UCSD-AML1 (cell line): ENCODE data around the gene DCXR.
A peak's percentile ranks its signal among the peaks of the same experiment; 100 is the strongest.
"Not testable (repeated sequence)": the region's sequence is repeated elsewhere in the genome, so short reads cannot be mapped to it uniquely, and the experiment has no call there.

ENCODE experiments used
- DNase-seq: peaks from one replicate; lab custom pipeline; 2025; ENCODE audit not compliant: unreplicated experiment; lab: John Stamatoyannopoulos, UW

The DCXR gene

DNA sequence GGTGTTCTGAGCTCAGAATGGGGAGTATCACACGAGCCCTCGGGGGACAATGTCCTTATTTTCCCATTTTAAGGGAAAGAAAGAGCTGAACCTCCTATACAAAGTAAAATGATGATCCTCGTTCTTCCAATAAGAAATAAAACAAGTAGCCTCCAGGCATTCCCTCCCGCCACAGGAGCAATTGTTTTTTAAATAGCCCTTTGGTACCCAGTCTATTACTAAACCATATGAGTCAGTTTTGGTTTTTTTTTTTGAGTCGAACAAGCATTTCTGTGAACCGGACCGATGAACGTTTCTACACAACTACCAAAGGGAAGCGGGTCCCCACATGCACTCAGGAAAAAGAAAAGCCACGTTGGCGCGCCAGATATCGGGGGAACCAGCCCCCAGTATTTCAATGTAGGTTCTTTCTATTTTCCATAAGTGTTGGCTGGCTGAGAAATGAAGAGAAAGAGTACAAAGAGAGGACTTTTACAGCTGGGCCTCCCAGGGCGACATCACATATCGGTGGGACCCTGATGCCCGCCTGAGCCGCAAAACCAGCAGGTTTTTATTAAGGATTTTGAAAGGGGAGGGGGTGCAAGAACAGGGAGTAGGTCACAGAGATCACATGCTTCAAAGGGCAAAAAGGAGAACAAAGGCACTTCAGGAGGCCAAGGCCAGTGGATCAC, 3.8 kb upstream of the DCXR start:
- DNase-seq: no peak

DNA sequence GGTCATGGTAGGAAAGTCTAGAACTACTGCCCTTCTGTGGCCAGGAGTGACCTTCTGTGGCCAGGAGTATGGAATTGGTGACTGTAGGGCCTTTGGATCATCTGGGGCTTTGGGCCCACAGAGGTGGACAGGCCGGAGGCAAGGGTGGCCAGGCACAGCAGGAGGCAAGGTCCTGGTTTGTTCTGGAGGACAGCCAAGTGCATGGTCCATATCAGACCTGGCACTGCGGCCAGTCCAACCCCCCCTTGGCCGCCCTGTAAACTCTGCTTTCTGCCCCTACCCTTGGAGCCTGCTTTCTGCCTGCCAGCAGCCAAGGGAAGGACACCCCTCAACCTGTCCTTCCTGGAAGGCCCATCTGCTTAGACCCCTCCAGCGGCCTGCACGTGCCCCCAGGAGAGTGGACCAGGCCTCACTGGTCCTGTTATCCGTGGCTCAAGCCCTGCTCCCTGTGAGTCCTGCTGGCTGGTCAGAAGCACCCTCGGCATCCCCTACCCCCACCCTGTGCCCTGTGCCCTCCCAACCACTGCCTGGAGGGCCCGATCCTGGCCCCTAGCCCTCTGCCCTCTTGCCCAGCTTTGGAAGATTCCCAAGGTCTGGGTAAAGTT, 2.3 kb upstream of the DCXR start:
- DNase-seq: no peak

DNA sequence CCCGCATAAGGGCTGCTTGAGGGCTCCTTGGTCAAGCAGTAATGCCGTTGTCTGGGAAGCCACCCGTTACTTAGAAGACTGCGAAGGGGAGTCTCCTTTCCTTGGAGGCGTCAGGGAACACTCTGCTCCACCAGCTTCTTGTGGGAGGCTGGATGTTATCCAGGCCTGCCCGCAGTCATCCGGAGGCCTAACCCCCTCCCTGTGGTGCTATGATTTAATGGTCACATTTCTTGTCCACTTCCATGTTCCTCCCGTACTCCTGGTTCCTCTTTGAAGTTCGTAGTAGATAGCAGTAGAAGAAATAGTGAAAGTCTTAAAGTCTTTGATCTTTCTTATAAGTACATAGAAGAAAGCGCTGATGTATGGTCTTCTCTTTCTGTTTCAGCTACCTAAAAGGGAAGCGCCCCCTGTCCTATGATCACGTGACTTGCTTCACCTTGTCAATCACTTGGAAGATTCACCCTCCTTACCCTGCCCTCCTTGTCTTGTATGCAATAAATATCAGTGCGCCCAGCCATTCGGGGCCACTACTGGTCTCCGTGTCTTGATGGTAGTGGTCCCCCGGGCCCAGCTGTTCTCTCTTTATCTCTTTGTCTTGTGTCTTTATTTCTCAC, 1.4 kb upstream of the DCXR start:
- not testable (repeated sequence) for DNase-seq

DNA sequence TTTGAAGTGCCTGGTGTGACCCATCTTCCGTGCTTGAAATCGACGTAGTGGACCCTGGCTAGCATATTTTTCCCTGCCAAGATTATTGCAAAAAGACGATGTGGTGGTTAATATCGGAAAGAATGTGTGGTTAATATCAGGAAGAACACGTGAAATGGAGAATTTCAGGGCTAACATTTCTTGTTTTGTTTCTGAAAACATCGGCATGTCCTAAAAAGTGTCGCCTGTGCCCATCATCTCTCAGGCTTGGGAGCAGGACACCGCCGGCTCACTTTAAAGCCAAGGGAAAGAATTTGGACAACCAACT, 345 bp upstream of the DCXR start:
- no peak for DNase-seq

DNA sequence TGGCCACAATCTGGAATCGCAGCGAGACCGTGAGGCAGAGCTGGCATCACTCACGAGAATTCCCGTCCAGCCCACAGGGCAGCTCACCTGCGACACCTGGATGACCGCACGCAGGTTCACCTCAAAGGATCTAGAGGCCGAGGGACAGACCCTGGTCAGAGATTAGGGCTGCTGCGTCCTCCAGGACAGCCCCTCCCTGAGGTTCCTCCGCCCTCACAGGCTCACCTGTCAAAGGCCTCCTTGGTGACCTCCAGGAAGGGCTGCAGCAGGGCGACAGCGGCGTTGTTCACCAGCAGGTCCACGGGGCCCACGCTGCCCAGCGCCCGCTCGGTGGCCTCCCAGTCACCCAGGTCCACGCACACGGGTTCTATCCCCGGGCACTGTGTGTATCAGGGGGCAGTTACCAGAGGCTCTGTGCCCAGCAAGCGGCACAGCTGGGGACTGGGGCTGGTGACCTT, 834 bp downstream of the DCXR start:
- DNase-seq: no peak

DNA sequence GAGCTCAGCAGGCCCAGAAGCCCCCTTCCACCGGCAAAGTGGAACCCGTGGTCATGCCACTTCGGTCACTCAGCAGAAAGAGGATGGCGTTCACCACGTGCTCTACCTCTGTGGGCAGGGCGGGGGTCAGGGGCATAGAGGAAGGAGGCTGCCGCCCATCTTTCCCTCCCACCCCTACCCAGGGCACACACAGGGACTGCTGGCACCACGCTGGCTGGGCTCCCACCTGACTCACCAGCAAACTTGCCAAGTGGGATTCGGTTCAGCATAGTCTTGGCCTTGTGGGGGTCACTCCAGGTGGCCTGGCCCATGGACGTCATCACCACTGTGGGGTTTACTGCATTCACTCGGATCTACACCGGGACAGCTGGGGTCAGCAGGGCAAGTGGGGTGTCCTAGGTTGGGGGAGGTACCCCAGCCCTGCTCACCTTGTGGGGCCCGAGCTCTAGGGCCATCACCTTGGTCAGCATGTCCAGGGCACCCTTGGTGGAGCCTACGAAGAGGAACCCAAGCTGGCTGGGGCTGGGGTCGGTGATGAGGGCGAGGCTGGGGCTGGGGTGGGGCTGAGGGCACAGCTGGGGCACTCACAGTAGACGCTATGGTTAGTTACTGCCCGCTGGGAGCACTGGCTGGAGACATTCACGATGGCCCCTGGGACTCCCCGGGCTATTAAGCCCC, 1.4 kb downstream of the DCXR start:
- DNase-seq: no peak

DNA sequence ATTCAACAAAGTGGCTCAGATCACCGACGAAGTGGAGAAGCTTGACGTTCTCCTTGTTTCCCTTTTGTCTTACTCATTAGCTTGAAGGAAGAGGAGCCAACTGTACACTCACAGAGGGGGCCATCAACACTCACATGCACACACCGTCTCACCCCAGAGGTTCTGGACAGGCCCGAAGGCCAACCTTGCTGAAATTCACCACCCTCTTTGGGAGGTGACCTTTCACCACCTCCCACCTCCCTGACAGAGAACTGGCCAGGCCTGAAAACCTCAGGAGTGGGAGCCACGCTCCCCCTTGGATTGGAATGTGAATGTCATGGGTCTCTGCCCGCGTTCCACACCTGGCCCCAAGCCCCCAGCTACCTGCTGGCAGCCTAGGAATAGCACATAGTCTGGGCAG, 2.0 kb downstream of the DCXR start:
- DNase-seq: no peak

DNA sequence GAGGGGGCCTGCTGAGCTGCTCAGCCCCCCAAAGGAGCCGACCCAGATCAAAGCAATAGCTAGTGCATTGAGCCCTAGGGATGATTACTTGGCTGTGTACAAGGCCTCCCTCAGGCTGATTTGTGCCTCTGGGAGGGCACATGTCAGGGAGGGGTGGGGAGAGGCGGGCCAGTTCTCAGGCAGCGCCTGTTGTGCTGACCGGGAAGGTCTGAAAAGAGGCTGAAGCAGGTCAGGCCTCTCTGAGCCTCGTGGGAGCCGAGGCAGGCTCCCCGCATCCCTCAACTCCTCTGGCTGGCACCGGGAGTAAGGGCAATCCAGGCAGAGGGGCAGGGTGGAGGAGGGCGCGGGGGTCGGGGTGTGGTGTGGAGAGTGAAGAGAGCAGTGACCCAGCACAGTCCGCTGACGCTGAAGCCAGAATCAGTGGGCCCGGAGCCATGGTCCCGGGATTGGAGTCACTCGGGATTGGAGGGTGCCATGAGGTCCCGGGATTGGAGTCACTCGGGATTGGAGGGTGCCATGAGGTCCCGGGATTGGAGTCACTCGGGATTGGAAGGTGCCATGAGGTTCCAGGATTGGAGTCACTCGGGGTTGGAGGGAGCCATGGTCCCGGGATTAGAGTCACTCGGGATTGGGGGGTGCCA, 3.0 kb downstream of the DCXR start:
- DNase-seq: no peak

DNA sequence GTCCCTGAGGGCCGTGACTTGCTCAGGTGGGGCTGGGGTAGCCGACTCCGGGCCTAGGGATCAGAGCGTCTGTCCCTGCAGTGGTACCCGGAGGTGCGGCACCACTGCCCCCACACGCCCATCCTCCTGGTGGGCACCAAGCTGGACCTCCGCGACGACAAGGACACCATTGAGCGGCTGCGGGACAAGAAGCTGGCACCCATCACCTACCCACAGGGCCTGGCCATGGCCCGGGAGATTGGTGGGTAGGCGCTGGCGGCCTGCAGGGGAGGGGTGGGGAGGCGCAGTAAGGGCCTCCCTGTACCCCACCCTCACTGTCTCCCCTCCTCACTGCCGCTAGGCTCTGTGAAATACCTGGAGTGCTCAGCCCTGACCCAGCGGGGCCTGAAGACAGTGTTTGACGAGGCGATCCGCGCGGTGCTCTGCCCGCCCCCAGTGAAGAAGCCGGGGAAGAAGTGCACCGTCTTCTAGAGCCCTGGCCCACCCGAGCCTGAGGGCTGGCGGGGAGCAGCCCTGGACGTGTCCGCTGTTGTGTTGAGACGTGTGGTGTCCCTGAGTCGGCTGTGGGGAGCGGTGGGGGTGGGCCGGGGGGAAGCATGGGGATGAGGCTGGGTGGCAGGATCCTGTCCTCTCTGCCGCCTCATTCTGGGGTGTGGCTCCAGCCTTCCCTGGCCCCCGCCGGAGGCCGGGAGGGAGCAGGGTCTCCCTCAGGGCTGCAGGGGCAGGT, 4.0 kb downstream of the DCXR start:
- no peak for DNase-seq

DNA sequence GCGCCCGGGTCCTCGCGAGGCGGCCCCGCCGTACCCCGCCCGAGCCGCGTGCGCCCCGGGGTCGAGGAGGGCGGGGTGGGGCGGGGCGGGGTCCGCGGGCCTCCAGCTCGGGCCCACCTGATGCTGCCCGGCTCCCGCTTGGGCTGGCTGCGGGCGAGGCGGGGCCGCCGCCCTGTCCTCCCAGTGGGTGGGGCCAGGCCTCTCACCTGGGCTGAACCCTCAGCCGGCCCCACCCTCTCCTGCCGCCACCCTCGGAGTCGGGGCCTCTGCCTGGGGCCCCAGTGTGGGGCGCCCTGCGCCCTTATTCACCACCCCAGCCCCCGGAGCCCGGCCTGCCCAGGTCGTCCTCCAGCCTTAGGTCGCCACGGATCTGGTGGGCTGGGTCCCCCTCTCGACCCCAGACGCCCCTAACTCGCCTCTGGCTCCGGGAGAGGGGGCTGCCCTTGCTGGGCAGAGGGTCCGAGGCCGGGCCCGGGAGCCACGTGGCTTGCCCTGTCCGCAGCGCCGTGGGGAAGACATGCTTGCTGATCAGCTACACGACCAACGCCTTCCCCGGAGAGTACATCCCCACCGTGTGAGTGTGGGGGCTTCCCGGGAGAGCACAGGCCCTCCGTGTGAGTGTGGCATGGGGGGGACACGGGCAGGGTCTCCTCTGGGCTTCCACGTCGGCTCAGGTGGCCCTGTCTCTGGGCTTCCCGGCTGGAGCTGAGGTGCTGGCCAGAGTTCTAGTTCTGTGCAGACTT, 5.4 kb downstream of the DCXR start:
- no peak for DNase-seq

DNA sequence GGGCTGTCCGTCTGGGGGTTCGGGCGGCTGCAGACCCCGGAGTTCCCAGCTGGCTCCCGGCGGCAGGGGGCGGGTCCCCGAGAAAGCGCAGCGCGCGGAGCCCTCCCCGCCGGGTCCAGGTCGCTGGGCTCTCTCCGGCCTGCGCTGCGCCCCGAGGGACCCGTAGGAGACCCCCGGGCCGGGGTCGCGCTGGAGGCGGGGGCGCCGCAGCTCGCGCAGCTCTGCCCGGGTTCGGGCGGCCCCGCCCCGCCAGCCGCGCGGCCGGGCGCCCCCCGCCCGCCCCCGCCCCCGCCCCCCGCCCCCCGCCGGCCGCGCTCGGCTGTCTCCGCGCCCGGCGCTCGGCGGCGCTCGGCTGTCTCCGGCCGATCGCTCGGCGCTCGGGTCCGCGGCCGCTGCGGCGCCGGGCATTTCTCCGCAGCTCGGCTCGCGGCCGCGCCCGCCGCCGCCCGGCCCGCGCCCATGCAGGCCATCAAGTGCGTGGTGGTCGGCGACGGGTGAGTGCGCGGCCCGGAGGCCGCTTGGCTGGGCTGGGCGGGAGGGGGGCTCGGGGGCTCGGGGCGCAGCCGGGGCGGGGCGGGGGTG, 6.1 kb downstream of the DCXR start, which contains the start of gene RAC3:
TSS of gene RAC3 (plus strand) at position 376 of the 582 bp plus-strand sequence. CDS start at position 460, 84 bp downstream.
- peak; percentile 52 for DNase-seq

DNA sequence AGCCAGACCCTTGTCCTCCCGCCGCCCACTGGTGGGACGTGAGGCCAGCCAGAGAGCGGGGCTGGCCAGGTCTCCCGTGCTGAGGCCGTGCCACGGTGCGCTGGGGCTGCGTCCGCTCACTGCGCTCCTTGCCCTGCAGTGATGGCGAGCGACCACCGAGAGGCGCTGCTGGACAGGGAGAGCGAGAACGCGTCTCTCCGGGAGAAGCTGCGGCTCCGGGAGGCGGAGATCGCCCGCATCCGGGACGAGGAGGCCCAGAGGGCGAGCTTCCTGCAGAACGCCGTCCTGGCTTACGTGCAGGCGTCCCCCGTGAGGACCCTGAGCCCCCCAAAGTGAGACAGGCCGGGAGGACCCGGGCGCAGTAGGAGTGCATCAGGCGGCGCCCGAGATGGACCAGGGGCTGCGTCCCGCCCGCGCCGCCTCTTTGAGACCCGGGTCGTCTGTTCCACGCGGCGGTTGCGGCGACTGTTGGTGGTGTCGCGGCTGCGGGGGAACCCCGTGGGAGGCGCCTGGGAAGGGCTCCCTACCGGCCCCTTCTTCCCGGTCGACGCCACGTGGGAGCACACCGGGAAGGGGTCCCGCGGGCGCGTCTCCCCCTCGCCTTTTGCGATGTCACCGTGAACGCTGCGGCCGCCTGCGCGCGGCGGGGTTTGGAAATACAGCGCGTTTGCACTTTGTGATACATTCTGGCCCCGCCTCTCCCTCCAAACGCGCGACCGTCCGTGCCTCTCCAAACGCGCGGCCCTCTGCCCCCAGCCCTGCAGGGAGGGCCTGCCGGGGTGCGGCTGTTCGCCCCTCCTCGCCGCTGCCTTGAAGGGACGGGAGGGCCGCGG, 6.8 kb downstream of the DCXR start:
- peak; percentile 84 for DNase-seq

DNA sequence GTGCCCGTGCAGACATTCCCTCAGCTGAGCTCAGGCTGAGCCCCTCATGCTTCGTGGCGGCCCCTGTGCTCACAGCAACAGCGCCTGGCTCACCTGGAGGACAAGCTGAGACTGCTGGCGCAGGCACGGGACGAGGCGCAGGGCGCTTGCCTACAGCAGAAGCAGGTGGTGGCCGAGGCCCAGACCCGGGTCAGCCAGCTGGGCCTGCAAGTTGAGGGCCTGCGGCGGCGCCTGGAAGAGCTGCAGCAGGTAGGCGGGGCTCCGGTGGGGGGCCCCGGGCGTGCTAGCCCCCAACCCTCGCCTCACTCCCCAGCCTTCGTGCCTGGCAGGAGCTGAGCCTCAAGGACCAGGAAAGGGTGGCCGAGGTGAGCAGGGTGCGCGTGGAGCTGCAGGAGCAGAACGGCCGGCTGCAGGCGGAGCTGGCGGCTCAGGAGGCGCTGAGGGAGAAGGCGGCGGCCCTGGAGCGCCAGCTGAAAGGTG, 7.5 kb downstream of the DCXR start:
- no peak for DNase-seq

DNA sequence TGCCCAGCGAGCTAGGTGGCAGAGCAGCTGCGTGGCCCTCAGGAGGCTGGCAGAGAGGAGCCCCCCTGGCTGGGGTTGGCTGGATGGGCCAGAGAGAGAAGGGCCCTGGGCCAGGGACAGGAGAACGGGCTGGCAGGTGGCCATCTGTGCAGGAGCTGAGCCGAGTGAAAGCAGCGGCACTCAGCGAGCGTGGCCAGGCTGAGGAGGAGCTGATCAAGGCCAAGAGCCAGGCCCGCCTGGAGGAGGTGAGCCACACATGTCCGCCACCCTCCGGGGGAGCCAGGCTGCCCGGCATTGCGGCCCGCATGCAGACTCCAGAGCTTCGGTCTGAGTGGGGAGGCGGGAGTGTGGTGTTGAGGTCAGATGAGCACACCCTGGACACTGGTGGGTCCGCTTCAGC, 8.1 kb downstream of the DCXR start:
- no peak for DNase-seq

DNA sequence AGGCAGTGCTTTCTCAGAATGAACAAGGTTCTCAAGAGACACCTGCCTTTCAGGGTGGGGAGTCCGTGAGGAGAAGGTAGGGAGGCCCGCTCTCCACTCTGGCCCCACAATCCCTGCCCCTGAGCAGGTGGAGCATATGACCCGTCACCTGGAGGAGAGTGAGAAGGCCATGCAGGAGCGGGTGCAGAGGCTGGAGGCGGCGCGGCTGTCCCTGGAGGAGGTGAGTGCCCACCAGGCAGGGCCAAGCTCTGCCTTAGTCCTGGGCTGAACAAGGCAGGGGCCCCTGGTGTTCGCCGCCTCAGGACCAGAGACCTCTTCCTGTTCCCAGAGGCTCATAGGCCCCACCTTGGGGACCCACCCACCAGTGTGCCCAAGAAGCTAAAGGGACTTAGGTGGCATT, 8.5 kb downstream of the DCXR start:
- no peak for DNase-seq

DNA sequence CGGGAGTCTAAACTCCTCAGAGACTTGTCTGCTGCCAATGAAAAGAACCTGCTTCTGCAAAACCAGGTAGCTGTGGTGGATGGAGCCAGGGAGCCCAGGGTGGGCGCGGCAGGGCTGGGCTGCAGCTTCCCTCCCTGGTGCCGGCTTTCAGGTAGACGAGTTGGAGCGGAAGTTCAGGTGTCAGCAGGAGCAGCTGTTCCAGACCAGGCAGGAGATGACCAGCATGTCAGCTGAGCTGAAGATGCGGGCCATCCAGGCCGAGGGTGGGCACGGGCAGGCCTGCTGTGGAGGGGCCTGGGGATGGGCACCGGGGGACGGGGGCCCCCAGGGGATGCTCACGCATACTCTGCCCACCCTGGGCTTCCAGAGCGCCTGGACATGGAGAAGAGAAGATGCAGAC, 9.3 kb downstream of the DCXR start:
- no peak for DNase-seq

DNA sequence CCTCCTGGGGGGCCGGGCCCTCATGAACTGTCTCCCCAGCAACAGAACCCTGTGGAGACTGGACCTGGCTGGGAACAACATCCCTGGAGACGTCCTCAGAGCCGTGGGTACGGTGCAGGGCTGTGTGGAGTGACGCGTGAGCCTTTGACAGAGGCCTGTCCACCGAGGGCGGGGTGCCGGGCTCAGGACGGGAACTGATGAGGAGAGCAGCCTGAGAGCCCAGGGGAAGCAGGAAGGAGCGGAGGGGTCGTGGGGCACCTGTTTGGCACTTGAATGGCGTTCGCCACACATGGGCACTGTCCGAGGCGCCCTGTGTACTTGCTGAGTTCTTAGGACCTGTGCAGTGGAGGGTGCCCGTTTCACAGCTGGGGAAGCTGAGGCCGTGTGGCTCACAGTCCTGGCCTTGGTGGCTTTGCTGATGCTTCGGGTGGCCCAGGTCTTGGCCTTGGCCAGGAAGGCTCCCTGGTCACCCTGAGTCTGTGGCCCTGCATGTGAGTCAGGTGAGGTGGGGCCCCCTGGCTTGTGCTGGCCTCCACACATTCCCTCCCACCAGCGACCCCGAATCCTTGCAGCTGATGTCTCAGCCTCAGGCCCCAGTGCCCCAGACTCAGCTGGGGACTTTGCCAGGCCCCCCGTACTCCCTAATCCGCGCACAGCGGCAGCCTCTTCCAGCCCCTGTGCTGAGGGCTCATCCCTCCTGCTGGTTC, 11.9 kb downstream of the DCXR start:
- DNase-seq: no peak

DNA sequence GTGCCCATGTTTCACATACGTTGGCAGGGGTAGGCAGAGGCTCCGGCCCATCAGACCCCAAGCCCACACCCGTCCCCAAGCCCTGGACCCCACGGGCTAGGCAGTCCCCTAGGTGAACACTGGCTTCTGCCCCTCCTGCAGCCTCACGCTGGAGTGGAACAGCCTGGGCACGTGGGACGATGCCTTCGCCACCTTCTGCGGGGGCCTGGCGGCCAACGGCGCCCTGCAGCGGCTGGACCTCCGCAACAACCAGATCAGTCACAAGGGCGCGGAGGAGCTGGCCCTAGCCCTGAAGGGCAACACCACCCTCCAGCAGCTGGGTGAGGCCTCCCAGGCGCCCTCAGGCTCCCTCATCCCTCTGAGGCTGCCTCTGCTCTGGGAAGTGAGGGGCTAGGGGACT, 12.6 kb downstream of the DCXR start:
- no peak for DNase-seq
